HepG2 (cell line): ENCODE results near the gene LOXL4. TPM values are rescaled to one million over a fixed set of nuclear protein-coding genes. Genes with fewer than 3 reads are reported as not detected.

Experiments
- ATAC-seq: fragments of 200-7000 bp; cut with Tn5 transposase; 3 replicates; pipeline ENCODE4 v1.9.1; 2020; ENCODE audit warnings: mild to moderate bottlenecking, moderate library complexity
- BruUV-seq: library from RNA; stranded (reverse); fragments of 400-500 nt; replicated peaks from 2 replicates; lab custom pipeline; 2021; lab: Mats Ljungman, UMichigan
- CTCF ChIA-PET: fragments of 300-600 bp; formaldehyde crosslinking; extraction: SDS; loops from one replicate; lab custom pipeline; 2021; ENCODE audit warnings: low total read pairs, inconsistent platforms, low intra/inter-chr PET ratio; lab: Yijun Ruan, JAX
- POLR2A ChIA-PET: fragments of 350-600 bp; sonication (Branson Sonifier 250); formaldehyde crosslinking; loops from one replicate; lab custom pipeline; 2020; ENCODE audit warnings: antibody characterized with exemption, inconsistent platforms; lab: Yijun Ruan, JAX
- DNase-seq: peaks from one replicate; pipeline ENCODE4 v3.0.0-alpha.2; 2015; ENCODE audit warnings: low spot score
- FAIRE-seq: peaks from 3 replicates; lab custom pipeline; 2011; peaks lifted over from hg19 to GRCh38; lab: Jason Lieb, UNC
- H2AFZ ChIP-seq: one replicate; pipeline ENCODE4 v1.6.1; 2011; ENCODE audit warnings: low read length, inconsistent platforms
- H3K27ac ChIP-seq: fragments of 300-600 bp; 3 replicates; pipeline ENCODE4 v1.8.0; 2011; ENCODE audit warnings: mixed run types, mild to moderate bottlenecking, mixed read lengths, low read length, inconsistent platforms; ENCODE audit not compliant: insufficient read depth; ENCODE audit errors: extremely low read length
- H3K27me3 ChIP-seq, 2 experiments: fragments of 200-600 bp in 1 of 2; 2 replicates in 1 of 2; 3 replicates in 1 of 2; pipeline versions ENCODE4 v1.6.0 to v1.8.0; 2011; ENCODE audit warnings: low read length in 2 of 2, mild to moderate bottlenecking in 2 of 2, moderate library complexity in 2 of 2, inconsistent platforms in 1 of 2; ENCODE audit not compliant: insufficient read depth in 2 of 2, control insufficient read depth in 1 of 2
- H3K36me3 ChIP-seq, 2 experiments: fragments of 200-600 bp in 1 of 2; replicated peaks in 1 of 2; 2 replicates in 1 of 2; 3 replicates in 1 of 2; pipeline versions ENCODE4 v1.5.1 to v1.8.0; 2011; ENCODE audit warnings: low read length in 2 of 2, inconsistent platforms in 1 of 2; ENCODE audit not compliant: insufficient read depth in 2 of 2, control insufficient read depth in 1 of 2
- H3K4me1 ChIP-seq: 2 replicates; pipeline ENCODE4 v1.5.1; 2012; ENCODE audit warnings: low read length, inconsistent platforms; ENCODE audit not compliant: insufficient read depth
- H3K4me2 ChIP-seq: 2 replicates; pipeline ENCODE4 v1.6.0; 2011; ENCODE audit warnings: low read depth, low read length, inconsistent platforms
- H3K4me3 ChIP-seq, 3 experiments: fragments of 200-600 bp in 1 of 3; sonication (generic), shearing (Covaris generic) in 1 of 3; replicated peaks in 1 of 3; 2 replicates each; pipeline ENCODE4 v1.5.1; 2011 to 2016; ENCODE audit warnings: low read length in 3 of 3, inconsistent platforms in 2 of 3, low read depth in 2 of 3, mild to moderate bottlenecking in 2 of 3, control low read depth in 1 of 3, mixed read lengths in 1 of 3; ENCODE audit not compliant: insufficient read depth in 1 of 3
- H3K79me2 ChIP-seq: one replicate; pipeline ENCODE4 v1.6.1; 2011; ENCODE audit warnings: low read length, inconsistent platforms; ENCODE audit not compliant: insufficient read depth
- H3K9ac ChIP-seq: 2 replicates; pipeline ENCODE4 v1.6.0; 2011; ENCODE audit warnings: mild to moderate bottlenecking, low read depth, low read length, inconsistent platforms; ENCODE audit not compliant: insufficient read depth
- H3K9me3 ChIP-seq: 2 replicates; pipeline ENCODE4 v1.5.1; 2012; ENCODE audit warnings: mild to moderate bottlenecking, low read length
- H4K20me1 ChIP-seq: 2 replicates; pipeline ENCODE4 v1.6.0; 2011; ENCODE audit warnings: inconsistent platforms, mild to moderate bottlenecking, low read length, moderate library complexity; ENCODE audit not compliant: insufficient read depth
- ATF1 ChIP-seq: IDR thresholded peaks from 2 replicates; pipeline ENCODE4 v1.6.1; 2016; ENCODE audit warnings: mild to moderate bottlenecking, control low read depth
- FOXK2 ChIP-seq: fragments of 450-650 bp; IDR thresholded peaks from 2 replicates; pipeline ENCODE4 v1.6.1; 2016
- FOXM1 ChIP-seq: sonication (generic); formaldehyde crosslinking; IDR thresholded peaks from 2 replicates; pipeline ENCODE4 v1.5.0; 2020; ENCODE audit warnings: missing genetic modification reagents
- HDAC6 ChIP-seq: fragments of 200-600 bp; sonication (generic); IDR thresholded peaks from 2 replicates; pipeline ENCODE4 v1.7.0; 2017; ENCODE audit warnings: mild to moderate bottlenecking, antibody characterized with exemption, low read length, low read depth
- KLF12 ChIP-seq: sonication (generic); formaldehyde crosslinking; IDR thresholded peaks from 2 replicates; pipeline ENCODE4 v1.4.0; 2020; ENCODE audit warnings: missing genetic modification reagents, borderline replicate concordance
- MEIS1 ChIP-seq: sonication (generic); formaldehyde crosslinking; IDR thresholded peaks from 2 replicates; pipeline ENCODE4 v1.9.0; 2021; ENCODE audit warnings: mild to moderate bottlenecking, missing genetic modification reagents, moderate library complexity, borderline replicate concordance
- NFYC ChIP-seq: IDR thresholded peaks from 2 replicates; pipeline ENCODE4 v1.6.1; 2016; ENCODE audit warnings: missing genetic modification reagents, missing compliant biosample characterization
- NPAS2 ChIP-seq: sonication (generic); formaldehyde crosslinking; IDR thresholded peaks from 2 replicates; pipeline ENCODE4 v1.8.0; 2022; ENCODE audit warnings: mild to moderate bottlenecking, missing genetic modification reagents, borderline replicate concordance
- RFX1 ChIP-seq: fragments of 450-650 bp; IDR thresholded peaks from 2 replicates; pipeline ENCODE4 v1.6.1; 2017
- SMAD9 ChIP-seq: sonication (generic); formaldehyde crosslinking; IDR thresholded peaks from 2 replicates; pipeline ENCODE4 v1.5.1; 2020; ENCODE audit warnings: mild to moderate bottlenecking, missing genetic modification reagents
- SRSF1 ChIP-seq: fragments of 200-400 bp; formaldehyde crosslinking; optimal IDR thresholded peaks from 2 replicates; pipeline ENCODE3; 2017; ENCODE audit warnings: mild to moderate bottlenecking, low read depth, low read length, moderate library complexity
- TEAD2 ChIP-seq: sonication (generic); formaldehyde crosslinking; IDR thresholded peaks from 2 replicates; pipeline ENCODE4 v1.9.0; 2021; ENCODE audit warnings: missing genetic modification reagents
- ZNF616 ChIP-seq: sonication (generic); formaldehyde crosslinking; IDR thresholded peaks from 2 replicates; pipeline ENCODE4 v1.5.0; 2020; ENCODE audit warnings: low read depth, mild to moderate bottlenecking, missing genetic modification reagents
- ZNF674 ChIP-seq: sonication (generic); formaldehyde crosslinking; IDR thresholded peaks from 2 replicates; pipeline ENCODE4 v1.5.0; 2020; ENCODE audit warnings: low read depth, mild to moderate bottlenecking, missing genetic modification reagents
- ZNF747 ChIP-seq: sonication (generic); formaldehyde crosslinking; IDR thresholded peaks from 2 replicates; pipeline ENCODE4 v1.8.1; 2023; ENCODE audit warnings: missing genetic modification reagents, mild to moderate bottlenecking, borderline replicate concordance
- WGBS: methylation state at CpG from one replicate; pipeline ENCODE4 v1.1.6; 2017; ENCODE audit warnings: low lambda C conversion rate; 5-methylcytosine and 5-hydroxymethylcytosine counted together
- in situ Hi-C: cut with HindIII; loops from 2 replicates; pipeline ENCODE4 v1.10.0; 2017; ENCODE audit warnings: low pct_unique_long_range_greater_than_20kb; ENCODE audit not compliant: extremely low pct_ligation_motif_present
- intact Hi-C: fragments of 100-400 bp; cut with micrococcal nuclease; formaldehyde crosslinking; loops from one replicate; pipeline ENCODE4 v1.10.0; 2022; ENCODE audit not compliant: unreplicated experiment
- polyA plus RNA-seq, 8 experiments: library from polyadenylated mRNA; depleted of rRNA in 3 of 8; stranded (reverse) in 7 of 8; unstranded in 1 of 8; fragments of >200 nt; fragmentation: Illumina TruSeq in 4 of 8; extraction: Trizol in 4 of 8; gene quantifications; 2 replicates each; pipeline versions ENCODE4 v1.2.1 to v1.2.3, GENCODE V29; 2011 to 2016; ENCODE audit warnings: low read depth in 4 of 8, missing spikeins in 1 of 8, mixed read lengths in 1 of 8; ENCODE audit not compliant: insufficient read depth in 1 of 8
- total RNA-seq, 5 experiments: library from RNA; depleted of rRNA; stranded (reverse); fragments of >200 nt; fragmentation: Illumina TruSeq; extraction: Trizol; gene quantifications; 2 replicates each; pipeline ENCODE4 v1.2.3, GENCODE V29; 2016; ENCODE audit warnings: low read depth in 1 of 5
- TF ChIP-seq, protein P1 (sequence below): sonication (generic); formaldehyde crosslinking; IDR thresholded peaks from 2 replicates; pipeline ENCODE4 v1.4.0; 2020; ENCODE audit warnings: mild to moderate bottlenecking, missing genetic modification reagents
- TF ChIP-seq, protein P2 (sequence below): sonication (generic); formaldehyde crosslinking; IDR thresholded peaks from 2 replicates; pipeline ENCODE4 v1.4.0; 2020; ENCODE audit warnings: low read depth, mild to moderate bottlenecking, missing genetic modification reagents
- TF ChIP-seq, protein P3 (sequence below): IDR thresholded peaks from 2 replicates; pipeline ENCODE4 v1.6.1; 2016; ENCODE audit warnings: mild to moderate bottlenecking, missing biosample characterization, missing genetic modification reagents
- TF ChIP-seq, protein P4 (sequence below): sonication (generic); formaldehyde crosslinking; IDR thresholded peaks from 2 replicates; pipeline ENCODE4 v1.5.0; 2020; ENCODE audit warnings: mild to moderate bottlenecking, missing genetic modification reagents, moderate library complexity
- TF ChIP-seq, protein P5 (sequence below): IDR thresholded peaks from 2 replicates; pipeline ENCODE4 v1.6.1; 2016; ENCODE audit warnings: low read depth, borderline replicate concordance

The LOXL4 gene
- total and polyA plus RNA-seq, 2 of the 13 experiments (the other 11 are each of a cell fraction or from before 2014, with no cell fraction given): 8.8 to 21.1 TPM

- TF ChIP-seq, protein P1, sequence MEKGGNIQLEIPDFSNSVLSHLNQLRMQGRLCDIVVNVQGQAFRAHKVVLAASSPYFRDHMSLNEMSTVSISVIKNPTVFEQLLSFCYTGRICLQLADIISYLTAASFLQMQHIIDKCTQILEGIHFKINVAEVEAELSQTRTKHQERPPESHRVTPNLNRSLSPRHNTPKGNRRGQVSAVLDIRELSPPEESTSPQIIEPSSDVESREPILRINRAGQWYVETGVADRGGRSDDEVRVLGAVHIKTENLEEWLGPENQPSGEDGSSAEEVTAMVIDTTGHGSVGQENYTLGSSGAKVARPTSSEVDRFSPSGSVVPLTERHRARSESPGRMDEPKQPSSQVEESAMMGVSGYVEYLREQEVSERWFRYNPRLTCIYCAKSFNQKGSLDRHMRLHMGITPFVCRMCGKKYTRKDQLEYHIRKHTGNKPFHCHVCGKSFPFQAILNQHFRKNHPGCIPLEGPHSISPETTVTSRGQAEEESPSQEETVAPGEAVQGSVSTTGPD (CRISPR knock-in tag): no peak
Measured at GRCh38 chr10:98215373-98215772, 52.6 kb downstream of the LOXL4 start (continued).

DNA sequence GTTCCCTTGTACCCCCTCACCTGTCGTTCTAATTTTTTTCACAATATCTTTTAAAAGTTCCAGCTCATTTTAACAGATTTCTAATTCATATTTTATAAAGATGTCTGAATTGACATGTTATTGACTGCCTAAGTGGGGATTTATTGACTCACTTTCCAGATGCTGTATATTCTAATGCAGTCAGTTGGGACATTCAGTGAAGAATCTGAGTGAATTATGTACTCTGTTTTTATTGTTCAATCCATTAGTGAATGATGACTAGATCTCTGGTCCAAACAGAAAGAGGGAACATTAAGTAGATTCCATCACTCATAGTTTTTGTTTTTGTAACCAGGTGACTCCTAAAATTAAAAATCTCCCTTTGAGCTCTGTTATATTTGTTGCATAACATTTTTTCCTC is 54.3 kb downstream of the LOXL4 start:
- H3K27me3 ChIP-seq: no peaks in the 10 kb centered on the region
- no TSS peak for BruUV-seq
- ChIA-PET POLR2A (no interaction called here), CTCF (no interaction called here)
- 98% methylated on average over 1 of the region's 1 CpG for WGBS
- no peak overlapping the region for H3K27ac ChIP-seq
- H3K36me3 ChIP-seq: peaks cover 2 to 3% of the 10 kb centered on the region in 2 experiments; a peak in 3 of 5 replicates
- ATAC-seq: no peak
- no peak for DNase-seq
- no peaks in the 10 kb centered on the region for H3K9me3 ChIP-seq
- FAIRE-seq: no peak
- no peak overlapping the region for H2AFZ ChIP-seq
- H3K9ac ChIP-seq: no peak overlapping the region
- H3K4me3 ChIP-seq: no peak overlapping the region
- H3K79me2 ChIP-seq: no peaks in the 10 kb centered on the region
- H4K20me1 ChIP-seq: no peaks in the 10 kb centered on the region
- TF ChIP-seq ATF1 (CRISPR knock-in tag) (no peak), FOXK2 (no peak), TEAD2 (CRISPR knock-in tag) (no peak), SMAD9 (CRISPR knock-in tag) (no peak), RFX1 (no peak), NPAS2 (CRISPR knock-in tag) (no peak), FOXM1 (CRISPR knock-in tag) (no peak), ZNF616 (CRISPR knock-in tag) (no peak), ZNF747 (CRISPR knock-in tag) (no peak), MEIS1 (CRISPR knock-in tag) (no peak), NFYC (CRISPR knock-in tag) (no peak), SRSF1 (no peak), KLF12 (CRISPR knock-in tag) (no peak), HDAC6 (no peak), ZNF674 (no peak)
- TF ChIP-seq, protein P2, sequence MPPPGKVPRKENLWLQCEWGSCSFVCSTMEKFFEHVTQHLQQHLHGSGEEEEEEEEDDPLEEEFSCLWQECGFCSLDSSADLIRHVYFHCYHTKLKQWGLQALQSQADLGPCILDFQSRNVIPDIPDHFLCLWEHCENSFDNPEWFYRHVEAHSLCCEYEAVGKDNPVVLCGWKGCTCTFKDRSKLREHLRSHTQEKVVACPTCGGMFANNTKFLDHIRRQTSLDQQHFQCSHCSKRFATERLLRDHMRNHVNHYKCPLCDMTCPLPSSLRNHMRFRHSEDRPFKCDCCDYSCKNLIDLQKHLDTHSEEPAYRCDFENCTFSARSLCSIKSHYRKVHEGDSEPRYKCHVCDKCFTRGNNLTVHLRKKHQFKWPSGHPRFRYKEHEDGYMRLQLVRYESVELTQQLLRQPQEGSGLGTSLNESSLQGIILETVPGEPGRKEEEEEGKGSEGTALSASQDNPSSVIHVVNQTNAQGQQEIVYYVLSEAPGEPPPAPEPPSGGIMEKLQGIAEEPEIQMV (CRISPR knock-in tag): no peak
- TF ChIP-seq, protein P3, sequence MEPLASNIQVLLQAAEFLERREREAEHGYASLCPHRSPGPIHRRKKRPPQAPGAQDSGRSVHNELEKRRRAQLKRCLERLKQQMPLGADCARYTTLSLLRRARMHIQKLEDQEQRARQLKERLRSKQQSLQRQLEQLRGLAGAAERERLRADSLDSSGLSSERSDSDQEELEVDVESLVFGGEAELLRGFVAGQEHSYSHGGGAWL (CRISPR knock-in tag): no peak
- TF ChIP-seq, protein P4, sequence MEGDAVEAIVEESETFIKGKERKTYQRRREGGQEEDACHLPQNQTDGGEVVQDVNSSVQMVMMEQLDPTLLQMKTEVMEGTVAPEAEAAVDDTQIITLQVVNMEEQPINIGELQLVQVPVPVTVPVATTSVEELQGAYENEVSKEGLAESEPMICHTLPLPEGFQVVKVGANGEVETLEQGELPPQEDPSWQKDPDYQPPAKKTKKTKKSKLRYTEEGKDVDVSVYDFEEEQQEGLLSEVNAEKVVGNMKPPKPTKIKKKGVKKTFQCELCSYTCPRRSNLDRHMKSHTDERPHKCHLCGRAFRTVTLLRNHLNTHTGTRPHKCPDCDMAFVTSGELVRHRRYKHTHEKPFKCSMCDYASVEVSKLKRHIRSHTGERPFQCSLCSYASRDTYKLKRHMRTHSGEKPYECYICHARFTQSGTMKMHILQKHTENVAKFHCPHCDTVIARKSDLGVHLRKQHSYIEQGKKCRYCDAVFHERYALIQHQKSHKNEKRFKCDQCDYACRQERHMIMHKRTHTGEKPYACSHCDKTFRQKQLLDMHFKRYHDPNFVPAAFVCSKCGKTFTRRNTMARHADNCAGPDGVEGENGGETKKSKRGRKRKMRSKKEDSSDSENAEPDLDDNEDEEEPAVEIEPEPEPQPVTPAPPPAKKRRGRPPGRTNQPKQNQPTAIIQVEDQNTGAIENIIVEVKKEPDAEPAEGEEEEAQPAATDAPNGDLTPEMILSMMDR: no peak
- TF ChIP-seq, protein P5, sequence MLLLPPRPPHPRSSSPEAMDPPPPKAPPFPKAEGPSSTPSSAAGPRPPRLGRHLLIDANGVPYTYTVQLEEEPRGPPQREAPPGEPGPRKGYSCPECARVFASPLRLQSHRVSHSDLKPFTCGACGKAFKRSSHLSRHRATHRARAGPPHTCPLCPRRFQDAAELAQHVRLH (CRISPR knock-in tag): no peak
- intact Hi-C loops (no loop called here), in situ Hi-C loops (no loop called here)
- no peak overlapping the region for H3K4me2 ChIP-seq
- no peaks in the 10 kb centered on the region for H3K4me1 ChIP-seq
